Ishikawa (cell line): ENCODE results near the gene NR3C2.
A peak's percentile ranks its signal among the peaks of the same experiment; 100 is the strongest.

Source experiments
- CEBPB ChIP-seq: IDR thresholded peaks from 2 replicates; pipeline ENCODE4 v1.6.1; 2012
- FOXM1 ChIP-seq: IDR thresholded peaks from 2 replicates; pipeline ENCODE4 v1.6.1; 2012; ENCODE audit warnings: low read depth, borderline replicate concordance
- NFIC ChIP-seq: IDR thresholded peaks from 2 replicates; pipeline ENCODE4 v1.6.1; 2012
- RAD21 ChIP-seq: IDR thresholded peaks from 2 replicates; pipeline ENCODE4 v1.6.1; 2012; ENCODE audit warnings: low read depth
- TAF1 ChIP-seq: IDR thresholded peaks from 2 replicates; pipeline ENCODE4 v1.6.1; 2012; ENCODE audit warnings: low read depth, mild to moderate bottlenecking
- YY1 ChIP-seq: IDR thresholded peaks from 2 replicates; pipeline ENCODE4 v1.6.1; 2012; ENCODE audit warnings: low read depth
- TF ChIP-seq, protein P1 (sequence below): IDR thresholded peaks from 2 replicates; pipeline ENCODE4 v1.6.1; 2012
- TF ChIP-seq, protein P2 (sequence below): IDR thresholded peaks from 2 replicates; pipeline ENCODE4 v1.6.1; 2012
- TF ChIP-seq, protein P3 (sequence below): IDR thresholded peaks from 2 replicates; pipeline ENCODE4 v1.6.1; 2012; ENCODE audit warnings: low read depth, mild to moderate bottlenecking

DNA sequence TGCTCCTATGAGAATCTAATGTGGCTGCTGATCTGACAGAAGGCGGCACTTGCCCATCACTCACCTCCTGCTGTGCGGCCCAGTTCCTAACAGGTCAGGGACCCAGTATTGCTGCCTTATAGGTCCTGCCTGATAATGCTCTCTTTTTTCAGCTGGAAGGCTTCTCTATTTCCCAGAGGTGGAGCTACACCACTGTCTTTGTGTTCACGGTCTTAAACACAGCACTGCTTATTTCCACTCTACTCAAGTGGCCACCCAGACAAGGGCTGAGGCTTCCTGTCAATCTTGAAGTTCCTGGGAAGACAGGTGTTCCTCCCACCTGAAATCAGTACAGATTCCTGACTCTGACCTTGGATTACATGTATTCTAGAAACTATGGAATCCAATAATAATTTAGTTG is 270.6 kb downstream of the NR3C2 start:
- TF ChIP-seq TAF1 (no peak), NFIC (no peak), FOXM1 (no peak), CEBPB (no peak), RAD21 (peak; percentile 15; the same call in 1 of the 2 replicates), YY1 (no peak)
- TF ChIP-seq, protein P1, sequence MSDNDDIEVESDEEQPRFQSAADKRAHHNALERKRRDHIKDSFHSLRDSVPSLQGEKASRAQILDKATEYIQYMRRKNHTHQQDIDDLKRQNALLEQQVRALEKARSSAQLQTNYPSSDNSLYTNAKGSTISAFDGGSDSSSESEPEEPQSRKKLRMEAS: no peak
- TF ChIP-seq, protein P2, sequence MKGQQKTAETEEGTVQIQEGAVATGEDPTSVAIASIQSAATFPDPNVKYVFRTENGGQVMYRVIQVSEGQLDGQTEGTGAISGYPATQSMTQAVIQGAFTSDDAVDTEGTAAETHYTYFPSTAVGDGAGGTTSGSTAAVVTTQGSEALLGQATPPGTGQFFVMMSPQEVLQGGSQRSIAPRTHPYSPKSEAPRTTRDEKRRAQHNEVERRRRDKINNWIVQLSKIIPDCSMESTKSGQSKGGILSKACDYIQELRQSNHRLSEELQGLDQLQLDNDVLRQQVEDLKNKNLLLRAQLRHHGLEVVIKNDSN: no peak
- TF ChIP-seq, protein P3, sequence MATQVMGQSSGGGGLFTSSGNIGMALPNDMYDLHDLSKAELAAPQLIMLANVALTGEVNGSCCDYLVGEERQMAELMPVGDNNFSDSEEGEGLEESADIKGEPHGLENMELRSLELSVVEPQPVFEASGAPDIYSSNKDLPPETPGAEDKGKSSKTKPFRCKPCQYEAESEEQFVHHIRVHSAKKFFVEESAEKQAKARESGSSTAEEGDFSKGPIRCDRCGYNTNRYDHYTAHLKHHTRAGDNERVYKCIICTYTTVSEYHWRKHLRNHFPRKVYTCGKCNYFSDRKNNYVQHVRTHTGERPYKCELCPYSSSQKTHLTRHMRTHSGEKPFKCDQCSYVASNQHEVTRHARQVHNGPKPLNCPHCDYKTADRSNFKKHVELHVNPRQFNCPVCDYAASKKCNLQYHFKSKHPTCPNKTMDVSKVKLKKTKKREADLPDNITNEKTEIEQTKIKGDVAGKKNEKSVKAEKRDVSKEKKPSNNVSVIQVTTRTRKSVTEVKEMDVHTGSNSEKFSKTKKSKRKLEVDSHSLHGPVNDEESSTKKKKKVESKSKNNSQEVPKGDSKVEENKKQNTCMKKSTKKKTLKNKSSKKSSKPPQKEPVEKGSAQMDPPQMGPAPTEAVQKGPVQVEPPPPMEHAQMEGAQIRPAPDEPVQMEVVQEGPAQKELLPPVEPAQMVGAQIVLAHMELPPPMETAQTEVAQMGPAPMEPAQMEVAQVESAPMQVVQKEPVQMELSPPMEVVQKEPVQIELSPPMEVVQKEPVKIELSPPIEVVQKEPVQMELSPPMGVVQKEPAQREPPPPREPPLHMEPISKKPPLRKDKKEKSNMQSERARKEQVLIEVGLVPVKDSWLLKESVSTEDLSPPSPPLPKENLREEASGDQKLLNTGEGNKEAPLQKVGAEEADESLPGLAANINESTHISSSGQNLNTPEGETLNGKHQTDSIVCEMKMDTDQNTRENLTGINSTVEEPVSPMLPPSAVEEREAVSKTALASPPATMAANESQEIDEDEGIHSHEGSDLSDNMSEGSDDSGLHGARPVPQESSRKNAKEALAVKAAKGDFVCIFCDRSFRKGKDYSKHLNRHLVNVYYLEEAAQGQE: no peak
